ENCODE data around the gene APOA5.

DNA sequence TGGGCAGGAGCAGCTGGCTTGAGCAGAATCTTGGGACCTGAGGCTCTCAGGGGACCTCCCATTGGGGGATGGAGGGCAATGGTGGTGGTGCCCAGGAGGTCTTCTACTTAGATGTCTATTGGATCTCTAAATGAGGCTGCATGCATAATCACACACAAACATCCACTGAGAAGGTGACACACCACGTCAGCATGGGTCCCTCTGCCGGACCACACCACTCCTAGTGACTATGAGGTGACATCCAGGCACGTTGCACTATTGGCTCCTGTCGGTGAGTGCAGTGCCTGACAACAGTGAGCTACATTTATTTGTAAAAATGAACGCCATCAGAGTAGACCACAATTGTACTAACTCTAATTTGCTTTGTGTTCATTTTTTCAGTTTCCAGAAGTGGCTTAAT lies 33.8 kb upstream of the APOA5 start:
- TF ChIP-seq, protein P1, sequence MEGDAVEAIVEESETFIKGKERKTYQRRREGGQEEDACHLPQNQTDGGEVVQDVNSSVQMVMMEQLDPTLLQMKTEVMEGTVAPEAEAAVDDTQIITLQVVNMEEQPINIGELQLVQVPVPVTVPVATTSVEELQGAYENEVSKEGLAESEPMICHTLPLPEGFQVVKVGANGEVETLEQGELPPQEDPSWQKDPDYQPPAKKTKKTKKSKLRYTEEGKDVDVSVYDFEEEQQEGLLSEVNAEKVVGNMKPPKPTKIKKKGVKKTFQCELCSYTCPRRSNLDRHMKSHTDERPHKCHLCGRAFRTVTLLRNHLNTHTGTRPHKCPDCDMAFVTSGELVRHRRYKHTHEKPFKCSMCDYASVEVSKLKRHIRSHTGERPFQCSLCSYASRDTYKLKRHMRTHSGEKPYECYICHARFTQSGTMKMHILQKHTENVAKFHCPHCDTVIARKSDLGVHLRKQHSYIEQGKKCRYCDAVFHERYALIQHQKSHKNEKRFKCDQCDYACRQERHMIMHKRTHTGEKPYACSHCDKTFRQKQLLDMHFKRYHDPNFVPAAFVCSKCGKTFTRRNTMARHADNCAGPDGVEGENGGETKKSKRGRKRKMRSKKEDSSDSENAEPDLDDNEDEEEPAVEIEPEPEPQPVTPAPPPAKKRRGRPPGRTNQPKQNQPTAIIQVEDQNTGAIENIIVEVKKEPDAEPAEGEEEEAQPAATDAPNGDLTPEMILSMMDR (IDR thresholded peaks at IDR 0.05): no peak
- TF ChIP-seq POLR2A (IDR thresholded peaks at IDR 0.05): no peak
- TF ChIP-seq POLR2AphosphoS5 (IDR thresholded peaks at IDR 0.05; ENCODE audit: insufficient read depth in 1 of 2, low read depth in 1 of 2): no peak

Measured in vagina (tissue), 2 donors.